ENCODE measurements around the gene MGLL. TPM values are rescaled to one million over a fixed set of nuclear protein-coding genes. Genes with fewer than 3 reads are reported as not detected.

Gene MGLL
- total and polyA plus RNA-seq, 12 donors = 1.9 to 48.1 (median 33.3) TPM

DNA sequence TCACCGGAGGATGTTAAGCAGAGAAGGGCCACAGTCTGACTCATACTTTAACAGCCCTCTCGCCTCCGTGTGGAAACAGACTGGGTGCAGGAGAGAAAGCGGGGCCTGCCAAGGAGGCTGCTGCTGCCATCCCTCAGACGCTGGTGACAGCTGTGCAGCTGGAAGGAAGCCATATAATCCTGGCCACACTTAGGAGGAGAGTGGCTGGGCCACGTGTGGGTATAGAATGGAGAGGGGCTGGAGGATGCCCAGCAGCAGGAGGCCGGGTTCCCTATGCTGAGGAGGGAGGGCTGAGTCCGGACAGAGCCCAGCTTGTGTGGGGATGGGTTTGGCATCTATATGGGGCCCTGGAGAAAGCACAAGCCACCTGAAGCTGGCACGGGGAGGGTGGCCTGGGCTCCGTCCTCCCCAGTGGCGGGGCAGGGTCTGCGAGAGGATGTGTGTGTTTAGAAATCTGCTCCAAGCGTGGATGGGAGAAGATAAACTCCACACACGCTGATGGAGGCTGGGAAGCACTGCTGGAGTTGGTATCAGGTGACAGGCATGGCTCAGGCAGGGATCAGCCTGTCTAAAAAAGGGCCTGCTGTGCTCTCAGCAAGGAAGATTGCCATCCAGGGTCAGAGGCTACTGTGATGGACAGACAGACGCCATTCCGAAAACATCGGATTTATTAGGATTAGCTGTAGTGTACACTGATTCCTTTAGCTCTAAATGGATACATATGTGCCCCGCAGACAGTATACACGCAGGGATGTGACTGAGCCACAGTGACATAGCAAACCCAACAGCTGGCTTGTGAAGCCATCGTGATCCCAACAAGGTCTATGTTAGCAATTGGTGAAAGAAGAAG, 133.7 kb downstream of the MGLL start:
- peak in 3 of 7 donors; percentile 17 to 59 (median 17) for DNase-seq
- 78 to 81% (median 79%) methylated on average over 17 to 20 of the region's 20 CpGs for WGBS, 4 donors
- H3K9me3 ChIP-seq (replicated peaks in 1 of 3) = no peaks in the 10 kb centered on the region
- H3K27ac ChIP-seq = no peak overlapping the region
- no peaks in the 10 kb centered on the region for H3K27me3 ChIP-seq
- H3K4me1 ChIP-seq (replicated peaks in 1 of 2) = no peaks in the 10 kb centered on the region
- TF ChIP-seq, protein P1, sequence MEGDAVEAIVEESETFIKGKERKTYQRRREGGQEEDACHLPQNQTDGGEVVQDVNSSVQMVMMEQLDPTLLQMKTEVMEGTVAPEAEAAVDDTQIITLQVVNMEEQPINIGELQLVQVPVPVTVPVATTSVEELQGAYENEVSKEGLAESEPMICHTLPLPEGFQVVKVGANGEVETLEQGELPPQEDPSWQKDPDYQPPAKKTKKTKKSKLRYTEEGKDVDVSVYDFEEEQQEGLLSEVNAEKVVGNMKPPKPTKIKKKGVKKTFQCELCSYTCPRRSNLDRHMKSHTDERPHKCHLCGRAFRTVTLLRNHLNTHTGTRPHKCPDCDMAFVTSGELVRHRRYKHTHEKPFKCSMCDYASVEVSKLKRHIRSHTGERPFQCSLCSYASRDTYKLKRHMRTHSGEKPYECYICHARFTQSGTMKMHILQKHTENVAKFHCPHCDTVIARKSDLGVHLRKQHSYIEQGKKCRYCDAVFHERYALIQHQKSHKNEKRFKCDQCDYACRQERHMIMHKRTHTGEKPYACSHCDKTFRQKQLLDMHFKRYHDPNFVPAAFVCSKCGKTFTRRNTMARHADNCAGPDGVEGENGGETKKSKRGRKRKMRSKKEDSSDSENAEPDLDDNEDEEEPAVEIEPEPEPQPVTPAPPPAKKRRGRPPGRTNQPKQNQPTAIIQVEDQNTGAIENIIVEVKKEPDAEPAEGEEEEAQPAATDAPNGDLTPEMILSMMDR (IDR thresholded peaks at IDR 0.05) = no peak
- TF ChIP-seq POLR2A (IDR thresholded peaks at IDR 0.05) = no peak
- H3K36me3 ChIP-seq (replicated peaks in 1 of 2) = peaks cover 0 to 5% of the 10 kb centered on the region in 2 donors
- H3K4me3 ChIP-seq = no peak overlapping the region
- intact Hi-C loops (cut with DNase I) = loop anchor here in 1 of 2 donors (10.0 kb wide), 1 partner anchor 126 kb away; no protein-coding TSS in a partner anchor

DNA sequence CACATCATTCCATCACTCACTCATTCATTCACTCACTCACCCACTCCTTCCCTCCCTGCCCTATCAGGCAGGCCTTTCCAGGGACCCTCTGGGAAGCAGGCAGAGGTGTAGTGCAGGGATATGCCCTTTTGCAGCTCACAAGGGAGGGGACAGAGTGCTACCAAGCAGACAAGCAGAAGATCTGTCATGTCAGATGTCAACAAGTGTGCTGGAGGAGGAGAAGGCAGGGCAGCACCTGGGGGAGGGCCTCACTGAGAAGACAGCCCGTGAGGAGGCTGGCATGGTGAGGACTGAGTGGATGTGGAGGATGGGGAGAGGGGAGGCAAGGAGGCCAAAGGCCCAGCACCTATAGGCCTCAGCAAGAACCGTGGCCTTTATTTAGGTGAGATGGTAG, 134.3 kb downstream of the MGLL start:
- TF ChIP-seq POLR2A (IDR thresholded peaks at IDR 0.05) = no peak
- TF ChIP-seq, protein P1 (IDR thresholded peaks at IDR 0.05) = no peak
- Histone ChIP-seq H3K27ac (no peak overlapping the region), H3K4me1 (replicated peaks in 1 of 2) (no peaks in the 10 kb centered on the region), H3K9me3 (replicated peaks in 1 of 3) (no peaks in the 10 kb centered on the region), H3K27me3 (no peaks in the 10 kb centered on the region), H3K36me3 (replicated peaks in 1 of 2) (peaks cover 0 to 5% of the 10 kb centered on the region in 2 donors), H3K4me3 (no peak overlapping the region)
- WGBS, 4 donors = 70 to 89% (median 78%) methylated on average over 2 of the region's 2 CpGs
- DNase-seq = peak in 1 of 7 donors; percentile 3
- intact Hi-C loops (cut with DNase I) = loop anchor here in 1 of 2 donors (10.0 kb wide), 1 partner anchor 127 kb away; no protein-coding TSS in a partner anchor

DNA sequence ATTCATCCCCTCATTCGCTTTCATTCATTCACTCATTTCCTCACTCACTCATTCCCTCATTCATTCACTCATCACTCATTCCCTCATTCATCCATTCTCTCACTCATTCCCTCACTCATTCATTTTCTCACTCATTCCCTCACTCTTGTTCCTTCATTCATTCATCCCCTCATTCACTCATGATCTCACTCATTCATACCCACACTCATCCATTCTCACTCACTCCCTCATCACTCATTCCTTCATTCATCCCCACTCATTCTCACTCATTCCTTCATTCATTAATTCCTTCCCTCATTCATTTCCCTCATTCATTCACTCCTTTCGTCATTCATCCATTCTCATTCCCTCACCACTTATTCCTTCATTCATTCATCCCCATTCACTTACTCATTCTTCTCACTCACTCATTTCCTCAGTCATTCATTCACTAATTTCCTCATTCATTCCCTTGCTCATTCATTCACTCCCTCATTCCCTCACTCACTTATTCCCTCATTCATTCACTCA, 135.0 kb downstream of the MGLL start:
- intact Hi-C loops (cut with DNase I) = loop anchor here in 1 of 2 donors (10.0 kb wide), 1 partner anchor 128 kb away; no protein-coding TSS in a partner anchor
- TF ChIP-seq, protein P1 (IDR thresholded peaks at IDR 0.05) = no peak
- TF ChIP-seq POLR2A (IDR thresholded peaks at IDR 0.05) = no peak
- Histone ChIP-seq H3K27me3 (no peaks in the 10 kb centered on the region), H3K4me1 (replicated peaks in 1 of 2) (no peaks in the 10 kb centered on the region), H3K36me3 (replicated peaks in 1 of 2) (no peaks in the 10 kb centered on the region), H3K27ac (no peak overlapping the region), H3K4me3 (no peak overlapping the region), H3K9me3 (replicated peaks in 1 of 3) (no peaks in the 10 kb centered on the region)
- DNase-seq = no peak
- WGBS, 4 donors = 91 to 97% (median 94%) methylated on average over 2 of the region's 2 CpGs

DNA sequence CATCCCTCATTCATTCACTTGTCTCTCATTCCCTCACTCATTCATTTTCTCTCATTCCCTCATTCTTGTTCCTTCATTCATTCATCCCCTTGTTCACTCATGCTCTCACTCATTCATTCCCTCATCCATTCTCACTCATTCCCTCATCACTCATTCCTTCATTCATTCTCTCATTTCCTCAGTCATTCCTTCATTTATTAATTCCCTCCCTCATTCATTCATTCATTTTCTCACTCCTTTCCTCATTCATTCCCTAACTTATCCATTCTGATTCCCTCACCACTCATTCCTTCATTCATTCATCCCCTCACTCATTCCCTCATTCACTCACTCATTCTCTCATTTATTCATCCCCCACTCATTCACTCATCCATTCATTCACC, 135.8 kb downstream of the MGLL start:
- Histone ChIP-seq H3K27me3 (no peaks in the 10 kb centered on the region), H3K36me3 (replicated peaks in 1 of 2) (no peaks in the 10 kb centered on the region), H3K4me3 (no peak overlapping the region), H3K4me1 (replicated peaks in 1 of 2) (no peaks in the 10 kb centered on the region), H3K27ac (no peak overlapping the region), H3K9me3 (replicated peaks in 1 of 3) (no peaks in the 10 kb centered on the region)
- TF ChIP-seq POLR2A (IDR thresholded peaks at IDR 0.05) = no peak
- TF ChIP-seq, protein P1 (IDR thresholded peaks at IDR 0.05) = no peak
- intact Hi-C loops (cut with DNase I) = loop anchor here in 1 of 2 donors (10.0 kb wide), 1 partner anchor 128 kb away; no protein-coding TSS in a partner anchor
- DNase-seq = no peak
